ENCODE data around the gene RPL28.

RPL28 gene

DNA sequence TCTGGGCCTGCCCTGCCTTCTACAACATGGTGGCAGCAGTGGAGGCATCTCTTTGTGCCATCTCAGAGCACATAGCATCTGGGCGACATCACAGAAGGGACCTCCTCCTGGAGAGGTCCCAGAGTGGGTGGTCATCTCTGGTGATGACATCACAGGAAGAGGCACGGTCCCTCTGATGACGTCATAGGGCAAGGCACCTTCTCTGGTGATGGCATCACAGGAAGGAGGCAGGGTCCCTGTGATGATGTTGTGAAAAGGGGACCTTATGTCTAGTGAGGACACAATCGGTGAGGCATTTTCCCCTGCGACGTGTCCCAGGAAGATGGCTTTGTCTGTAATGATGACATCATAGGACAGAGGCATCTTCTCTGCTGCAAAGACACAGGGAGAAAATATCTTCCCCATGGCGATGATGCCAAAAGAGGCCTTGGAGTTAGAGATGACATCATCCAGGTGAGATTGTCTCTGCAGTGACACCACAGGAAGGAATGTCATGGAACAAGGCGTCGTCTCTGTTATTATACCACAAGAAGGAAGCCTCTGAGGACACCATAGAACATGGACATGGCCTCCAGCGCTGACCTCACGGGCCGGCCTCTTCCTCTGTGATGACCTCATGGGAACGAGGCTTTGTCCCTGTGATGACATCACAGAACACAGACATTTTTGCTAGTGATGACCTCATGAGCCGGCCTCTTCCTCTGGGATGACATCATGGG lies 46.7 kb downstream of the RPL28 start:
- DNase-seq (ENCODE audit: low read depth in 1 of 2, low spot score in 1 of 2): no peak
- H3K27me3 ChIP-seq (ENCODE audit: insufficient read depth, poor library complexity, severe bottlenecking): no peaks in the 10 kb centered on the region
- no peak overlapping the region for H3K4me3 ChIP-seq (replicated peaks; ENCODE audit: insufficient read depth, low read length)
- no peak overlapping the region for H3K27ac ChIP-seq (replicated peaks)
- TF ChIP-seq, protein P1, sequence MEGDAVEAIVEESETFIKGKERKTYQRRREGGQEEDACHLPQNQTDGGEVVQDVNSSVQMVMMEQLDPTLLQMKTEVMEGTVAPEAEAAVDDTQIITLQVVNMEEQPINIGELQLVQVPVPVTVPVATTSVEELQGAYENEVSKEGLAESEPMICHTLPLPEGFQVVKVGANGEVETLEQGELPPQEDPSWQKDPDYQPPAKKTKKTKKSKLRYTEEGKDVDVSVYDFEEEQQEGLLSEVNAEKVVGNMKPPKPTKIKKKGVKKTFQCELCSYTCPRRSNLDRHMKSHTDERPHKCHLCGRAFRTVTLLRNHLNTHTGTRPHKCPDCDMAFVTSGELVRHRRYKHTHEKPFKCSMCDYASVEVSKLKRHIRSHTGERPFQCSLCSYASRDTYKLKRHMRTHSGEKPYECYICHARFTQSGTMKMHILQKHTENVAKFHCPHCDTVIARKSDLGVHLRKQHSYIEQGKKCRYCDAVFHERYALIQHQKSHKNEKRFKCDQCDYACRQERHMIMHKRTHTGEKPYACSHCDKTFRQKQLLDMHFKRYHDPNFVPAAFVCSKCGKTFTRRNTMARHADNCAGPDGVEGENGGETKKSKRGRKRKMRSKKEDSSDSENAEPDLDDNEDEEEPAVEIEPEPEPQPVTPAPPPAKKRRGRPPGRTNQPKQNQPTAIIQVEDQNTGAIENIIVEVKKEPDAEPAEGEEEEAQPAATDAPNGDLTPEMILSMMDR (IDR thresholded peaks at IDR 0.05; ENCODE audit: insufficient read depth, low read length): no peak
- TF ChIP-seq SPI1 (IDR thresholded peaks at IDR 0.05; ENCODE audit: borderline replicate concordance, low read depth): no peak
- TF ChIP-seq, protein P2, sequence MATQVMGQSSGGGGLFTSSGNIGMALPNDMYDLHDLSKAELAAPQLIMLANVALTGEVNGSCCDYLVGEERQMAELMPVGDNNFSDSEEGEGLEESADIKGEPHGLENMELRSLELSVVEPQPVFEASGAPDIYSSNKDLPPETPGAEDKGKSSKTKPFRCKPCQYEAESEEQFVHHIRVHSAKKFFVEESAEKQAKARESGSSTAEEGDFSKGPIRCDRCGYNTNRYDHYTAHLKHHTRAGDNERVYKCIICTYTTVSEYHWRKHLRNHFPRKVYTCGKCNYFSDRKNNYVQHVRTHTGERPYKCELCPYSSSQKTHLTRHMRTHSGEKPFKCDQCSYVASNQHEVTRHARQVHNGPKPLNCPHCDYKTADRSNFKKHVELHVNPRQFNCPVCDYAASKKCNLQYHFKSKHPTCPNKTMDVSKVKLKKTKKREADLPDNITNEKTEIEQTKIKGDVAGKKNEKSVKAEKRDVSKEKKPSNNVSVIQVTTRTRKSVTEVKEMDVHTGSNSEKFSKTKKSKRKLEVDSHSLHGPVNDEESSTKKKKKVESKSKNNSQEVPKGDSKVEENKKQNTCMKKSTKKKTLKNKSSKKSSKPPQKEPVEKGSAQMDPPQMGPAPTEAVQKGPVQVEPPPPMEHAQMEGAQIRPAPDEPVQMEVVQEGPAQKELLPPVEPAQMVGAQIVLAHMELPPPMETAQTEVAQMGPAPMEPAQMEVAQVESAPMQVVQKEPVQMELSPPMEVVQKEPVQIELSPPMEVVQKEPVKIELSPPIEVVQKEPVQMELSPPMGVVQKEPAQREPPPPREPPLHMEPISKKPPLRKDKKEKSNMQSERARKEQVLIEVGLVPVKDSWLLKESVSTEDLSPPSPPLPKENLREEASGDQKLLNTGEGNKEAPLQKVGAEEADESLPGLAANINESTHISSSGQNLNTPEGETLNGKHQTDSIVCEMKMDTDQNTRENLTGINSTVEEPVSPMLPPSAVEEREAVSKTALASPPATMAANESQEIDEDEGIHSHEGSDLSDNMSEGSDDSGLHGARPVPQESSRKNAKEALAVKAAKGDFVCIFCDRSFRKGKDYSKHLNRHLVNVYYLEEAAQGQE (IDR thresholded peaks at IDR 0.05; ENCODE audit: insufficient replicate concordance, low read depth): no peak
- no peak for TF ChIP-seq POLR2AphosphoS5 (IDR thresholded peaks at IDR 0.05; ENCODE audit: low read depth)
- TF ChIP-seq GABPA (IDR thresholded peaks at IDR 0.05; ENCODE audit: low read depth): no peak

DNA sequence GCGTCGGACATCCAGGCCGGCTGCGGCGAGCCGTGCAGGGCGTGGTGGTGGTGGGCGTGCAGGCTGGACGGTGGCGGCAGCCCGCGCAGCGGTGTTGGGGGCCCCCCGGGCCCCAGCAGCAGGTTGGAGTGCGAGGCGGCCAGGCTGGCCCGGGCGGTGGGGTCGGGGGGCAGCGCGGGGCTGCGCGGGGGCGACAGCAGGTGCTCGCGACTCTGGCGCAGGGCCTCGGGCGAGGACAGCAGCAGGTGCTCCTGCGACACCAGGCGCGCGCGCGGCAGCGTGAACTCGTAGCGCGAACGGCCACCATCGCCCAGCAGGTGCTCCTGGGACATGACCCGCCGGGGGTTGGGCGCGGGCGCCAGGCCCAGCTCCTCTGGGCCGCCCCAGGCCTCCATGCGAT lies 47.6 kb downstream of the RPL28 start:
- no peak for DNase-seq (ENCODE audit: low read depth in 1 of 2, low spot score in 1 of 2)
- no peak overlapping the region for H3K4me3 ChIP-seq (replicated peaks; ENCODE audit: insufficient read depth, low read length)
- TF ChIP-seq, protein P1 (IDR thresholded peaks at IDR 0.05; ENCODE audit: insufficient read depth, low read length): no peak
- TF ChIP-seq SPI1 (IDR thresholded peaks at IDR 0.05; ENCODE audit: borderline replicate concordance, low read depth) (no peak), GABPA (IDR thresholded peaks at IDR 0.05; ENCODE audit: low read depth) (no peak), POLR2AphosphoS5 (IDR thresholded peaks at IDR 0.05; ENCODE audit: low read depth) (no peak)
- TF ChIP-seq, protein P2 (IDR thresholded peaks at IDR 0.05; ENCODE audit: insufficient replicate concordance, low read depth): no peak
- no peaks in the 10 kb centered on the region for H3K27me3 ChIP-seq (ENCODE audit: insufficient read depth, poor library complexity, severe bottlenecking)
- no peak overlapping the region for H3K27ac ChIP-seq (replicated peaks)

DNA sequence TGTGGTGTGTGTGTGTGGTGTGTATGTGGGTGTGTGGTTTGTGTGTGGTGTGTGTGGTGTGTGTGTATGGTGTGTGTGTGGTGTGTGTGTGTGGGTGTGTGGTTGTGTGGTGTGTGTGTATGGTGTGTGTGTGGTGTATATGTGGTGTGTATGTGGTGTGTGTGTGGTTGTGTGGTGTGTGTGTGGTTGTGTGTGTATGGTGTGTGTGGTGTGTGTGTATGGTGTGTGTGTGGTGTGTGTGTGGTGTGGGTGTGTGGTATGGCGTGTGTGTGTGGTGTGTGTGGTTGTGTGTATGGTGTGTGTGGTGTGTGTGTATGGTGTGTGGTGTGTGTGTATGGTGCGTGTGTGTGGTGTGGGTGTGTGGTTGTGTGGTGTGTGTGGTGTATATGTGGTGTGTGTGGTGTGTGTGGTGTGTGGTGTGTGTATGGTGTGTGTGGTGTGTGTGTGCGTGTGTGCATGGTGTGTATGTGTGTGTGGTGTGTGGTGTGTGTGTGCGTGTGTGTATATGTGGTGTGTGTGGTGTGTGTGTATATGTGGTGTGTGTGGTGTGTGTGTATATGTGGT lies 48.7 kb downstream of the RPL28 start:
- no peak for DNase-seq (ENCODE audit: low read depth in 1 of 2, low spot score in 1 of 2)
- Histone ChIP-seq H3K4me3 (replicated peaks; ENCODE audit: insufficient read depth, low read length) (no peak overlapping the region), H3K27ac (replicated peaks) (no peak overlapping the region), H3K27me3 (ENCODE audit: insufficient read depth, poor library complexity, severe bottlenecking) (no peaks in the 10 kb centered on the region)
- no peak for TF ChIP-seq GABPA (IDR thresholded peaks at IDR 0.05; ENCODE audit: low read depth)
- TF ChIP-seq, protein P1 (IDR thresholded peaks at IDR 0.05; ENCODE audit: insufficient read depth, low read length): no peak
- TF ChIP-seq, protein P2 (IDR thresholded peaks at IDR 0.05; ENCODE audit: insufficient replicate concordance, low read depth): no peak
- TF ChIP-seq POLR2AphosphoS5 (IDR thresholded peaks at IDR 0.05; ENCODE audit: low read depth): no peak
